GM19099 (cell line): ENCODE measurements around the gene FAM24B.

Experiments
- POLR2A ChIP-seq: IDR thresholded peaks from 3 replicates; pipeline ENCODE4 v1.6.1; 2011; ENCODE audit warnings: low read depth; ENCODE audit not compliant: insufficient read length; ENCODE audit errors: extremely low read depth

The FAM24B gene

GRCh38 chr10:122844146-122844545, 35.2 kb downstream of the FAM24B start:
- TF ChIP-seq POLR2A, result no peak

DNA sequence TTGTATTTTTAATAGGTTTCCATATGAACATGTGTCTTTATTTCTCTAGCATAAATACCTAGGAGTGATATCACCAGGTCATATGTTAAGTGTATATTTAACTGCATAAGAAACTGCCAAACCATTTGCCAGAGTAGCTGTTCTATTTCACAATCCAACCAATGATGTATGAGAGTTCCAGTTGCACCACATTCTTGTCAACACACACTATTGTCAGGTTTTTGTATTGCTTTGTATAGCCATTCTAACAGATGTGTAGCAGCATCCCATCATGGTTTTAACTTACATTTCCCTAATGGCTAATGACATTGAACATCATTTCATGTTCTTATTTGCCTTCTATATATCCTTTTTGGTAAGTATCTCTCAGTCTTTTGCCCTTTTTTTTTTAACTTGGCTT, 37.8 kb downstream of the FAM24B start:
- no peak for TF ChIP-seq POLR2A

DNA sequence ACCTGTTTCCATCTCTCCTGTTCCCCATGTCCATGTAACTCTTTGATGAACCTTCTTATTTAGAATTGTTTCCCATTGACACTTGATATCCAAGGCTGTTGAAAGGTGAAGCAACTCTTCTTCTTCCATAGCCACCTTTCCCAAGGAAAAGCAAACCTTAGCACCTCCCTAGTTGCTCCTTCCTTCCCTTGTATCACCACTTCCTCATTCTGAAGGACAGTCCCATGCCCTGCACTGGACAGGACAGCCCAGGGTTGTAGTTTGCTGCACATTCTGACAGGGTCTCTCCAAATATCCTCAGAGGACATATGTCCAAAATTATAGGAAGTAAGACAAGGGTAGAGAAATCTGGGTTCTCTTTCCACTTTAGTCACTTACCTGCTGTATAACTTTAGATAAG, 39.9 kb downstream of the FAM24B start:
- TF ChIP-seq POLR2A, result no peak

GRCh38 chr10:122838880-122839279, 40.5 kb downstream of the FAM24B start:
- no peak for TF ChIP-seq POLR2A

GRCh38 chr10:122835908-122836307, 43.5 kb downstream of the FAM24B start:
- no peak for TF ChIP-seq POLR2A

DNA sequence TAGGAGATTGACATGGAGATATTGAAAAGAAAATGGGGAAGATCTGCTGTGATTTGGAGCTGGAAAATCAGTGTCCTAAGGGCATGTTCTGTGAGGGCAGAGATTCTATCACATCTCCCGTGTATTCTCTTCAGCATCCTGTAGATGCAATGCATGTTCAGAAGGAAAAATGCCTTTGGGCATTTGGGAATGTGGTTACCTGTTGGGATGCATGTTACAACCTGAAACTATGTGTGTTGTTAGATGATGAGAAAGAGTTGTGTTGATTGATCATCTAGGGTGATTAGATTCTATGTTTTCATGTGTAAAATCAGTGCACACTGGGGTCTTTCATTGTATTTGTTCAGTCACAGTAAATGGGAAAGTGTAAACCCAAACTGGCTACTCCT, 48.4 kb downstream of the FAM24B start:
- TF ChIP-seq POLR2A, result no peak

- no peak for TF ChIP-seq POLR2A
These were observed 49.0 kb downstream of the FAM24B start for GRCh38 chr10:122830273-122830964.

DNA sequence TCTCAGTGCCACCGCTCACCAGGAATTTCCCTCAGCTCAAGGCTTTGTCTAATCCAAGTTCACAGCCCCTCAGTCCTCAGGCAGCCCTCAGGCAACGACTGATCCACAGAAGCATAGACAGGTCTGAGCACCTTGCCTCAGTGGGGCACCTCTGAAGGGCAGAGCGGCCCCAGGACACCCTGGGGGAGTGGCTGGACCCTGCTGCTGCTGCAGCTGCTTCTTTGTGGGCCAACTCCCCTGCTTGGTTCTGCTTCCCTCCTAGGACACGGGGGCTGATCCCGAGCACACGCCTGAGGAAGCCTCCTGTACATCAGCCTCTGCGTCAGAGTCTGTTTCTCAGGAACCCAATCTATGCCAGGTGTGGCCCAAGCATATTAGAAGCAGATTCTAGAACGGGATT, 49.9 kb downstream of the FAM24B start:
- no peak for TF ChIP-seq POLR2A

- no peak for TF ChIP-seq POLR2A
These were observed 50.6 kb downstream of the FAM24B start for GRCh38 chr10:122828716-122829255.

GRCh38 chr10:122827302-122827701, 52.1 kb downstream of the FAM24B start:
- TF ChIP-seq POLR2A, result no peak

GRCh38 chr10:122822973-122823690, 56.2 kb downstream of the FAM24B start:
- no peak for TF ChIP-seq POLR2A

- no peak for TF ChIP-seq POLR2A
These were observed 57.6 kb downstream of the FAM24B start for GRCh38 chr10:122821808-122822207.

GRCh38 chr10:122815458-122815857, 63.9 kb downstream of the FAM24B start:
- no peak for TF ChIP-seq POLR2A

GRCh38 chr10:122814493-122814892, 64.9 kb downstream of the FAM24B start:
- TF ChIP-seq POLR2A, result no peak

- TF ChIP-seq POLR2A, result no peak
These were observed 66.6 kb downstream of the FAM24B start for GRCh38 chr10:122812751-122813150.

DNA sequence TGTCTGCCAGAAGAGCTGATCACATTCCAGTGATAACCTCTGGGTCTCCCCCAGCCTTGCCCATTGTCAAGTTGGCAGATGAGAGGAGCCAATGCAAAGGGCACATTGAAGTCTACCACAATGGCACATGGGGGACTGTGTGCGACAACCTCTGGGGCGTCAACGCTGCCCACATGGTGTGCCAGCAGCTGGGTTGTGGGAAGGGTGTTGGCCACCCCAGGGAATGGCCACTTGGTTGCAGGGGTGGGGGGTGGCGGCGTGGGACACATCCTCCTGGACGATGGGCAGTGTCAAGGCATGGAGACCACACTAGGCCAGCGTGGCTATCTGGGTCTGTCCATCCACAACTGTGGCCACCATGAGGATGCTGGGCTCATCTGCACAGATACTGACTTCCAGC, 77.1 kb downstream of the FAM24B start:
- no peak for TF ChIP-seq POLR2A
